HepG2 (cell line): ENCODE measurements around the gene RIPOR3. TPM values are rescaled to one million over a fixed set of nuclear protein-coding genes. Genes with fewer than 3 reads are reported as not detected.

Experiments used
- AHDC1 ChIP-seq: sonication (generic); formaldehyde crosslinking; IDR thresholded peaks from 2 replicates; pipeline ENCODE4 v1.5.1; 2020; ENCODE audit warnings: mild to moderate bottlenecking, missing genetic modification reagents, borderline replicate concordance
- AHR ChIP-seq: IDR thresholded peaks from 2 replicates; pipeline ENCODE4 v1.6.1; 2018; ENCODE audit warnings: missing genetic modification reagents, missing compliant biosample characterization
- BHLHE40 ChIP-seq: IDR thresholded peaks from 2 replicates; pipeline ENCODE4 v1.6.1; 2011; ENCODE audit warnings: low read length, improper control_type of control experiment
- E2F1 ChIP-seq: sonication (generic); formaldehyde crosslinking; IDR thresholded peaks from 2 replicates; pipeline ENCODE4 v1.5.0; 2020; ENCODE audit warnings: missing genetic modification reagents
- E2F2 ChIP-seq: sonication (generic); formaldehyde crosslinking; IDR thresholded peaks from 2 replicates; pipeline ENCODE4 v1.4.0; 2020; ENCODE audit warnings: missing genetic modification reagents, borderline replicate concordance
- NFYB ChIP-seq: sonication (generic); formaldehyde crosslinking; IDR thresholded peaks from 2 replicates; pipeline ENCODE4 v1.4.0; 2020; ENCODE audit warnings: missing genetic modification reagents
- RBM22 ChIP-seq: fragments of 200-400 bp; formaldehyde crosslinking; optimal IDR thresholded peaks from 2 replicates; pipeline ENCODE3; 2017; ENCODE audit warnings: mild to moderate bottlenecking, low read length, moderate library complexity
- ZBTB8A ChIP-seq: sonication (generic); formaldehyde crosslinking; IDR thresholded peaks from 2 replicates; pipeline ENCODE4 v1.4.0; 2020; ENCODE audit warnings: mild to moderate bottlenecking, low read depth, missing genetic modification reagents, borderline replicate concordance
- ZMYM2 ChIP-seq: sonication (generic); formaldehyde crosslinking; IDR thresholded peaks from 2 replicates; pipeline ENCODE4 v1.8.0; 2022; ENCODE audit warnings: mild to moderate bottlenecking, missing genetic modification reagents
- ZNF234 ChIP-seq: sonication (generic); formaldehyde crosslinking; conservative IDR thresholded peaks from 2 replicates; pipeline ENCODE4 v1.5.1; 2020; ENCODE audit warnings: mild to moderate bottlenecking, missing genetic modification reagents
- ZNF280D ChIP-seq: sonication (generic); formaldehyde crosslinking; IDR thresholded peaks from 2 replicates; pipeline ENCODE4 v1.5.1; 2020; ENCODE audit warnings: mild to moderate bottlenecking, missing genetic modification reagents
- ZNF572 ChIP-seq: sonication (generic); formaldehyde crosslinking; IDR thresholded peaks from 2 replicates; pipeline ENCODE4 v1.5.1; 2020; ENCODE audit warnings: mild to moderate bottlenecking, missing genetic modification reagents
- ZNF746 ChIP-seq: sonication (generic); formaldehyde crosslinking; IDR thresholded peaks from 2 replicates; pipeline ENCODE4 v1.8.0; 2022; ENCODE audit warnings: mild to moderate bottlenecking, missing genetic modification reagents
- ZNF792 ChIP-seq: IDR thresholded peaks from 2 replicates; pipeline ENCODE4 v1.6.1; 2016
- polyA plus RNA-seq, 8 experiments: library from polyadenylated mRNA; depleted of rRNA in 3 of 8; stranded (reverse) in 7 of 8; unstranded in 1 of 8; fragments of >200 nt; fragmentation: Illumina TruSeq in 4 of 8; extraction: Trizol in 4 of 8; gene quantifications; 2 replicates each; pipeline versions ENCODE4 v1.2.1 to v1.2.3, GENCODE V29; 2011 to 2016; ENCODE audit warnings: low read depth in 4 of 8, missing spikeins in 1 of 8, mixed read lengths in 1 of 8; ENCODE audit not compliant: insufficient read depth in 1 of 8
- total RNA-seq, 5 experiments: library from RNA; depleted of rRNA; stranded (reverse); fragments of >200 nt; fragmentation: Illumina TruSeq; extraction: Trizol; gene quantifications; 2 replicates each; pipeline ENCODE4 v1.2.3, GENCODE V29; 2016; ENCODE audit warnings: low read depth in 1 of 5

Gene RIPOR3
- total and polyA plus RNA-seq, 2 of the 13 experiments (the other 11 are each of a cell fraction or from before 2014, with no cell fraction given): 0.18 TPM; not detected in 1

GRCh38 chr20:50729901-50730764 is 38.8 kb upstream of the RIPOR3 start (continued):
- TF ChIP-seq BHLHE40 (no peak), ZMYM2 (no peak), ZNF280D (CRISPR knock-in tag) (no peak), ZNF792 (CRISPR knock-in tag) (no peak), AHDC1 (peak; percentile 61; the same call in 1 of the 2 replicates), NFYB (CRISPR knock-in tag) (no peak), ZNF572 (CRISPR knock-in tag) (peak; percentile 17; the same call in 1 of the 2 replicates), E2F2 (CRISPR knock-in tag) (no peak), ZNF234 (CRISPR knock-in tag) (no peak), AHR (CRISPR knock-in tag) (0 out of 2 replicates have a peak, but pooled peaks have one; percentile 6), RBM22 (no peak), ZBTB8A (CRISPR knock-in tag) (no peak), E2F1 (no peak), ZNF746 (CRISPR knock-in tag) (peak; percentile 80; the same call in 1 of the 2 replicates)
